Fibroblast of the conjunctiva (primary cell): ENCODE results near the gene LEKR1.

Experiments used
- DNase-seq: peaks from one replicate; pipeline ENCODE4 v3.0.0-alpha.2; 2010; ENCODE audit warnings: low read depth

The LEKR1 gene

GRCh38 chr3:157081626-157082210 is 255.6 kb downstream of the LEKR1 start:
- peak; percentile 84 for DNase-seq

GRCh38 chr3:157082305-157082982 is 256.3 kb downstream of the LEKR1 start:
- no peak for DNase-seq

DNA sequence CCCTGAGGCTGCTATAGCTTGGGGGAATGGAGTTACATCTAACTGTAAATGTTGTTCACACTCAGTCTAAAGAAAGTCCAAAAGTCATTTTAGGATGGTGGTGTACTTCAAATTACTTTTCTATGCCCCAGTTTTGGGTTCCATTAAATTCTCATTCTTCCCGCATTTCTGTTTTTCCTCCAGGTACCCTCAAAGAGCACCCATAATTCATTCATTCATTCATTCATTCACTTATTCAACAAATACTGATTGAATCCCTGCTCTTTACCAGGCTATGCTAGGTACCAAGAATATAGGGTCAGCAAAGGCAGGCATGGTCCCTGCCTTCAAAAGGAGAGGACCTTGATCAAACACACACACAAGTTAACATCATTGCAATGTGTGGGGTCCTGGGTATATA is 257.7 kb downstream of the LEKR1 start:
- DNase-seq: no peak

- DNase-seq: no peak
Observed at GRCh38 chr3:157086060-157086750, 260.1 kb downstream of the LEKR1 start.

- DNase-seq: no peak
Observed at GRCh38 chr3:157086775-157087174, 260.6 kb downstream of the LEKR1 start.

DNA sequence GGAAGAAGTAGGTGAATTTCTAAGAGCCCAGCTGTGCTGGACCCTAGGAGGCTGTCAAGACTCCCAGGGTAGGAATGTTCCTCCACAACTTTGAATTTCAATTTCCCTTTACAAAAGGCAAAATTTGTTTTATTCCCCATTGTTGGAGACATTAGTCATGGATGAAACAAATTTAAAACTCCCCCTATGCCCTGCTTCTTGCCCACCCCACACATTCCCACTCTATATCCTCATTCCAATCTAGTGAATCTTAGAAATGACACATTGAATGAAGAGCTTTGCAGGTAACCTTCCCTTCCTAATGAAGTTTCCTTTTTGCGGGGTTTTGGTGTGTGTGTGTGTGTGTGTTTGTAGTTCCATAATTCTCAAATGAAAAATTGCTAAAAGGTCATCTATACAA is 261.2 kb downstream of the LEKR1 start:
- DNase-seq: no peak

DNA sequence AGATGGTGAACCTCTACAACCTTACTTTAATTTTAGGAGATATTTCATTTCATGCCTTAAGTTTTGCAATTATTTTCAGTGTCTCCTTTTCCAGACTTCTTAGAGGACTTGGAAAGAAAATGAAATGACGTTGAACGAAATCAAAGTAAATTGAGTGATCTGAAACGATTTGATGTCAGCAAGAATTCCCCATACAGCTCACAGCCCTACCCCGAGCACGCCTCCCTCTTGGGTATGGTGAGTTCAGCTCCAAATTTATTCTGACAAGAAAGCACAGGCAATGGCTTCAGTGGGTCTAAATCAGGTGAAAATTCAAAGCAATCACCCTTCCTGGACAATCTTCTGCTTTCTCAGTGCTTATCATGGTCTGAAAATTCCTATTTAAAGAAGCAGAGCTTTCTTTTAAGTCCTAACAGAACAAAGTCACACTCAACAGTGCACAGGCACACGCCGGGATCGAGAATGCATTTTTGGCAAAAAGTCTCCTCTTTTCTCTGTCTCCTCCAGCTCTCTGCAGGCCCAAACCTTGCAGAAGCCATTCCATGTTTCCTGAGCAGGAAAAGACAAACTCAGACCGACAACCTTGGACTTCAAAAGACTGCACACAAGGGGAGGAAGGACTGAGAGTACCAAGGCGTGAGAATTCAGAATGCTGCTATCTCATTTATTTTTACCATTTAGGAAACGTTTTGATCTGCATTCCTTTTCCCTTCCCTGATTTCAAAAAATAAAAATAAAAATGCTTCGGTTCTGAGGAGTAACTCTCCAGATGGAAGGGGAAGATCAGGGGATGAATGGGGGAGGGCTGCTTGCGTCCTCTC is 261.8 kb downstream of the LEKR1 start:
- no peak for DNase-seq

DNA sequence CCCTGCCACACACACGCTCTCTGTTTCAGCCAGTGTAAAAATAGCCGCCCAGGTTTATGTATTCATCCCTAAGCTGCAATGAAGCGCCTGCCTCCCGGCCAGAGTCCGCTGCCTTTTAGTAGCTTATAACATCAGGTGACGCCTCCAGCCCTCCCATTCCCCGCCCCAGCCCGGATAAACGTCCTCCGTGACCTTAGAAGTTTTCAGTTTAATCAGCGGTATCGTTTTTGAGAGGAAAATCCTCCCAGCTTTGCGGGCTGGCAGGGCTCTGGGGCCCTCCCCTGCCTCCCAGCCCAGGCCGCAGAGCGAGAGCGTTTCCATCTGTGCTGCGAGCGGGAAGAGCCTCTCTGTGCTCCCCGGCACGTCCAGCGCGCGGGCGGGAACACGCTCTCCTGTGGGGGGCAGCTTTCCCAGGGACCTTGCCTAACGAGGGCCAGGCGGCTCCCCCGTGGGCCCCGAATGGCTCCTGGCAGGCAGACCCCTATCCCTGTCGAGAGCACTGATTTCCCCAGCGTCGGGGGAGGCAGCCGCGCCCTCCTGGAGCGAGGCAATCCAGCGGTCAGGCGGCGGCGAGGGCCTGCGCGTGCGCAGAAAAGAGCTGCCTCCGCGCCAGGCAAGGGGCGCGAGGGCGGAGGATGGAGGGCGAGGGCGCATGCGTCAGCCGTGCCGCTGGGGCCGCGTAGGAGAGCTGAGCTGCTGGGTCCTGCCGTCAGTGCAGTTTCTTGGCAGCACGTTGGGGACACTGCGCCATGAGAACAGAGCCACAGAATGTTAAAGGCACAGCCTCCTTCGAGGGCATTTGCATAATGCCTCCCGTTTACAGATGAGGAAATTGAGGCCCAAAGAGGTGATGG is 262.7 kb downstream of the LEKR1 start:
- peak; percentile 90 for DNase-seq

GRCh38 chr3:157089455-157090221 is 263.5 kb downstream of the LEKR1 start:
- no peak for DNase-seq

GRCh38 chr3:157091083-157091833 is 265.1 kb downstream of the LEKR1 start:
- DNase-seq: no peak

GRCh38 chr3:157092230-157092629 is 266.1 kb downstream of the LEKR1 start:
- DNase-seq: no peak

DNA sequence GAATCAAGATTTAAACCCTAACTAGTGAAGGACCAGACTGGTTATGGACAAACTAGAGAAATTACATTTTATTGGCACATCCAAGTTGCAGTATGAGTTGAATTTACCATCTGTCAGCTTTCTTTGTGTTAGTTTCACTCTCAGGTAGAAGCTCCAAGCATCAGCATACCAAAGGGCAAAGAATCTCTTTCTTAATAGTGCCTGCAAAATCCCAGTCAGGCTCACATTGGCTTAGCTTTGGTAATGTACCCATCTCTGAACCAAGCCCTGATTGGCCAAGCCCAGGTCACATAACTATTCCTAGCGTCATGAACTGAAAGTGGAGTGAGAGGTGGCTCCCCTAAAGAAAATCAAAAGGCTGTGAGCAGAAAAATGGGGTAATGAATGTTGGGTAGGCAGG is 266.9 kb downstream of the LEKR1 start:
- no peak for DNase-seq

- DNase-seq: no peak
Observed at GRCh38 chr3:157094301-157094700, 268.1 kb downstream of the LEKR1 start.

DNA sequence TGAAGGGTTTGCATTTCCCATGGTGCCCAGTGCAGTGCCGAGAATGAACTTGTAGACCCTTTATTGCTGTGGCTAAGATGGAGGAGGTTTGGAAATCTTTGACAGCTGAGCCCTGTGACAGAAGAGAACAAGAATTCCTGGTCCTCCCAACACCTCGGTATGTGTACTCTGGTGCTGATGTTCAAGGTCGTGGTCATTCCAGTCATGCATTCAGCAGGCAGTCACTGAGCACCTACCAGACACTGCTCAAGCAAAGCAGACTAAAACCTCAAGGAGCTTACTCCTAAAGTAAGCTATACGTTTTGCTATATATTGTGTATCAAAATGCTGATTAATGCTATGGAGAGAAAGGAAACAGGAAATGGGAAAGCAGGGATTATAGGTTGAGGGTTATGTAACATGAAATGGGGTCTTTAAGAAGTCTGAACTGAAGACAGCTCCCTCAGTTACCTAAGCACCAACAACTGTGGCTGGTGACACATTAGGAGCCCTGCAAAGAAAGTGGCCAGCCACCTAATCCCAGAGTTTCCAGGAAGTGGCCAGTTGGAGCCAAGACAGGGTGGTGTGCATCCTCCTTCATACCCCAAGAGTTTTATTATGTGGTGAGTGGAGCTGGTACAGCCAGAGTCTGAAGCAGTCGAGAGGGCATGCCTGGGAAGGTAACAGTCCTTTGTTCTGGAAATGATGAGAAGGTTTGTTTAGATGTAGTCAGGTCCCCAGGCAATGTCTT is 268.8 kb downstream of the LEKR1 start:
- no peak for DNase-seq
